ENCODE data around the gene EIF3A.

Gene EIF3A

DNA sequence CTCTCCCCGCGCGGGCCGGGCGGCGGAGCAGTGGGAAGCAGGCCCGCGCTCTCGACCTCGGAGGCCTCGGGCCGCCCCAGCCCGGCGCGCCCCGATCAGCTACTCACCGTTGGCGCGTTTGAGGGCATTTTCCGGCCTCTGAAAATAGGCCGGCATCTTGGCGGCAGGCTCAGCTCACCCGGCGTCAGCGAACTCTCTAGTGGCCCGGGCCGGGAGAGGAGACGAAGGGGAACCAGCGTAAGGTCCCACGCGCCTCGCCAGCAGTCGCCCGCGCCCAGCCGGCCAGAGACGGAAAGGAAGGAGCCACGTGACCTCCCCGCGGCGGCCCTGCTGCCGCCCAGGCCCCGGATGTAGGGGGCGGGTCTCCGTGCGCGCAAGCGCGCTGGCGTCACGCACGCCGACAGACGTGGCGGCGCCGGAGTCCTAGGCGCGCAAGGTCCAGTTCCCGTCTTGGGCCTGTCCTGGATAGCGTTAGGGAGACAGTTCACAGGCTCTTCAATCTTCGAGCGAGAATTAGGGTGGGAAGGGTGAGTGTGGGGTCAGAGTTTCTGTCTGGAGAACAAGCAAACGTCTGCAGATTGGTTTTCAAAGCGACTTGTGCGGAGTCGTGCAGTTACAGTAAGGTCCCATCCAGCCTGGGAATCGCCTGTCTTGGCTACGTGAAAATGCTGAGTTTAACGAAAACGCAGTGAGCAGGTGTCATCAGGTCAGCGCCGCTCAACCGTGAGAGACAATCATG is at the start of gene EIF3A:
Gene EIF3A (minus strand): TSS at position 297 of the 739 bp plus-strand sequence. CDS start 141 bp downstream, at position 156.
- no peaks in the 10 kb centered on the region for H3K27me3 ChIP-seq (replicated peaks)
- H3K27ac ChIP-seq: peak within 1 kb of the TSS; percentile 96
- no peak for TF ChIP-seq CTCF (IDR thresholded peaks at IDR 0.05; ENCODE audit: low read depth, low read length, missing control alignments)
- in situ Hi-C loops (cut with HindIII; ENCODE audit: low pct_ligation_motif_present, low sequenced_read_pairs): no loop called here
- H3K36me3 ChIP-seq (replicated peaks): no peaks in the 10 kb centered on the region
- peak; percentile 83 for DNase-seq
- H3K4me3 ChIP-seq (ENCODE audit: low read depth, low read length): peak within 1 kb of the TSS; percentile 98

DNA sequence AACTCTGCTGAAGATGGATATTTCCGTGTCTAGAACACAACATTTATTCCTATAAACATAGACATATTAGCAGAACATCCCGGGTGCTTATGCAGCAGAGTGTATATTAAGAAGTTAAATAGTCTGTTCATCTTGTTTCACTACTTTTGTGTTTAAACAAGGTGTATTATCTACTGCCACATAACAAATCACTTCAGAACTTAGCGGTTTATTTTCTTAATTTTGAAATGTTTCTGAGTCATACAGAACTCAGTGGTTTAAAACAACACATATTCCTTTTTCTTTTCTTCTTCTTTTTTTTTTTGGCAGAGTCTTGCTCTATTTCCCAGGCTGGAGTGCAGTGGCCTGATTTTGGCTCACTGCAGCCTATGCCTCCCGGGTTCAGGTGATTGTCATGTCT is 49.1 kb upstream of the EIF3A start:
- no peak for TF ChIP-seq CTCF (IDR thresholded peaks at IDR 0.05; ENCODE audit: low read depth, low read length, missing control alignments)
- H3K4me3 ChIP-seq (ENCODE audit: low read depth, low read length): no peak overlapping the region
- no peak overlapping the region for H3K27ac ChIP-seq
- H3K36me3 ChIP-seq (replicated peaks): peaks cover 59% of the 10 kb centered on the region
- DNase-seq: no peak
- in situ Hi-C loops (cut with HindIII; ENCODE audit: low pct_ligation_motif_present, low sequenced_read_pairs): no loop called here
- H3K27me3 ChIP-seq (replicated peaks): no peaks in the 10 kb centered on the region

DNA sequence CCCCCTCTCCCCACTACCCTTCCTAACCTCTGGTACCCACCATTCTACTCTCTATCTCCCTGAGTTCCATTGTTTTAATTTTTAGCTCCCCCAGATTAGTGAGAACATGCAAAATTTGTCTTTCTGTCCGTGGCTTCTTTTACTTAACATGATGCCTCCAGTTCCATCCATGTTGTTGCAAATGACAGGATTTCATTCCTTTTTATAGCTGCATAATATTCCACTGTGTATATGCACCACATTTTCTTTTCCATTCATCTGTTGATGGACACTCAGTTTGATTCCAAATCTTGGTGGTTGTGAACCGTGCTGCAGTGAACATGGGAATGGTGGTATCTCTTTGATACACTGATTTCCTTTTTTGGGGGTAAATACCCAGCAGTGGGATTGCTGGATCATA is 45.3 kb upstream of the EIF3A start:
- Histone ChIP-seq H3K36me3 (replicated peaks) (peaks cover 59% of the 10 kb centered on the region), H3K4me3 (ENCODE audit: low read depth, low read length) (no peak overlapping the region), H3K27ac (no peak overlapping the region), H3K27me3 (replicated peaks) (no peaks in the 10 kb centered on the region)
- TF ChIP-seq CTCF (IDR thresholded peaks at IDR 0.05; ENCODE audit: low read depth, low read length, missing control alignments): no peak
- in situ Hi-C loops (cut with HindIII; ENCODE audit: low pct_ligation_motif_present, low sequenced_read_pairs): no loop called here
- no peak for DNase-seq

- no peak for TF ChIP-seq CTCF (IDR thresholded peaks at IDR 0.05; ENCODE audit: low read depth, low read length, missing control alignments)
- DNase-seq: no peak
- Histone ChIP-seq H3K36me3 (replicated peaks) (peaks cover 54% of the 10 kb centered on the region), H3K27me3 (replicated peaks) (no peaks in the 10 kb centered on the region), H3K27ac (no peak overlapping the region), H3K4me3 (ENCODE audit: low read depth, low read length) (no peak overlapping the region)
- in situ Hi-C loops (cut with HindIII; ENCODE audit: low pct_ligation_motif_present, low sequenced_read_pairs): no loop called here
These were observed 40.3 kb upstream of the EIF3A start for GRCh38 chr10:119120875-119121274.

DNA sequence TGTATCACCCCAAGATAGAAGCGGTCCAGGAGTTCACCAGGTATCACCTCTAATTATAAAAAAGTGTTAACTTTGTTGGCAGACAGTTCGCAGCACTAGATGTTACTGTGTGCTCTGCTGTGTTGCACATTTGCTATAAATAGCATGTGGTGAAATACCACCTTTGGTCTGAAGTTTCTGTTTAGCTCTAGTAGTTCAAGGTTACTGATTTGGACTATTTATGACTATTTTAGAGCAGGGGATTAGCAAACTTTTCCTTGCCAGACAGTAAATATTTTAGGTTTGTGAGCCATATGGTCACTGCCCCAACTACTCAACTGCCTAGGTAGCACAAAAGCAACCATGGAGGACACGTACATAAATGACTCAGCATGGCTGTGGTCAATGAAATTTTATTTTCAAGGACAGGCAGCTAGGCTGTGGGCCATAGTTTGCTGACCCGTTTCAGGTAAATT is 39.8 kb upstream of the EIF3A start:
- in situ Hi-C loops (cut with HindIII; ENCODE audit: low pct_ligation_motif_present, low sequenced_read_pairs): no loop called here
- no peak for TF ChIP-seq CTCF (IDR thresholded peaks at IDR 0.05; ENCODE audit: low read depth, low read length, missing control alignments)
- no peak for DNase-seq
- no peaks in the 10 kb centered on the region for H3K27me3 ChIP-seq (replicated peaks)
- H3K27ac ChIP-seq: no peak overlapping the region
- H3K4me3 ChIP-seq (ENCODE audit: low read depth, low read length): no peak overlapping the region
- H3K36me3 ChIP-seq (replicated peaks): peaks cover 49% of the 10 kb centered on the region

DNA sequence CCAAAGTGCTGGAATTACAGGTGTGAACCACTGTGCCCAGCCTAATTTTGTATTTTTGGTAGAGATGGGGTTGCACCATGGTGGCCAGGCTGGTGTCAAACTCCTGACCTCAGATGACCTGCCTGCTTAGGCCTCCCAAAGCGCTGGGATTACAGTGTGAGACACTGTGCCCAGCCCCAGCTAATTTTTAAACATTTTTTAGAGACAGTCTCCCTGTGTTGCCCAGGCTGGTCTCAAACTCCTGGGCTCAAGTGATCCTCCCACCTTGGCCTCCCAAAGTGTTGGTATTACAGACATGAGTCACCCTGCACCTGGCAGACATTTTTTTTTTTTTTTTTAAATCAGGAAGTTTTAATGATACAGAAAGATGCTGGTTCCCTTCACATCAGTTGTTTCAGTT is 38.8 kb upstream of the EIF3A start:
- TF ChIP-seq CTCF (IDR thresholded peaks at IDR 0.05; ENCODE audit: low read depth, low read length, missing control alignments): no peak
- DNase-seq: no peak
- in situ Hi-C loops (cut with HindIII; ENCODE audit: low pct_ligation_motif_present, low sequenced_read_pairs): no loop called here
- H3K27ac ChIP-seq: no peak overlapping the region
- no peaks in the 10 kb centered on the region for H3K27me3 ChIP-seq (replicated peaks)
- H3K36me3 ChIP-seq (replicated peaks): peaks cover 48% of the 10 kb centered on the region
- no peak overlapping the region for H3K4me3 ChIP-seq (ENCODE audit: low read depth, low read length)
